Gastroesophageal sphincter (tissue), 3 donors: ENCODE results near the gene GRM7.

ENCODE experiments used
- EP300 ChIP-seq: sonication (generic); formaldehyde crosslinking; IDR thresholded peaks from one replicate; pipeline ENCODE4 v1.6.1; 2017; ENCODE audit warnings: antibody characterized with exemption, mild to moderate bottlenecking
- POLR2AphosphoS5 ChIP-seq: sonication (generic); formaldehyde crosslinking; IDR thresholded peaks from one replicate; pipeline ENCODE4 v1.6.1; 2017; ENCODE audit warnings: antibody characterized with exemption
- TF ChIP-seq, protein P1 (sequence below), 4 experiments: fragments of 200-600 bp in 2 of 4; fragments of 450-650 bp in 2 of 4; sonication (generic) in 1 of 4; IDR thresholded peaks; one replicate each; pipeline ENCODE4 v1.5.1; 2017 to 2019; ENCODE audit warnings: antibody characterized with exemption in 4 of 4, mild to moderate bottlenecking in 2 of 4, moderate library complexity in 2 of 4

DNA sequence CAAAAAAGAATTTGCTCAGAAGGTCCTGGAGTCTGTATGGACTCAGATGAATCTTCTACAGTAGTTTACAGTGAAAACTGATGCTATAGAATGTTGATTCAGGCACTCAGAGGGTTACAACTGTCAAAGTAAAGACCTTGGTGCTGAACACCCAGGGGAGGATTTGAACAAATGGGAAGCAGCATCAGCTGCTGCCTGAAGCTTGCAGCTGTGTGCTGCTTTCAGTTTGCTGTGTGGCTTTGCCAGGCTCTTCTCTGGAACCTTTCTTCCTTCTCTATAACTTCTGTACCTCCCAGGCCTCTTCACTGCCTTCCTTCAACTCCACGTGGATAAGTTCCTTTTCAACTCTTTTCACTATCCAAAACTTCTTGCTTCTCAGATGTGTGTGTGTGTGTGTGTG lies 214.2 kb downstream of the GRM7 start:
- TF ChIP-seq, protein P1, sequence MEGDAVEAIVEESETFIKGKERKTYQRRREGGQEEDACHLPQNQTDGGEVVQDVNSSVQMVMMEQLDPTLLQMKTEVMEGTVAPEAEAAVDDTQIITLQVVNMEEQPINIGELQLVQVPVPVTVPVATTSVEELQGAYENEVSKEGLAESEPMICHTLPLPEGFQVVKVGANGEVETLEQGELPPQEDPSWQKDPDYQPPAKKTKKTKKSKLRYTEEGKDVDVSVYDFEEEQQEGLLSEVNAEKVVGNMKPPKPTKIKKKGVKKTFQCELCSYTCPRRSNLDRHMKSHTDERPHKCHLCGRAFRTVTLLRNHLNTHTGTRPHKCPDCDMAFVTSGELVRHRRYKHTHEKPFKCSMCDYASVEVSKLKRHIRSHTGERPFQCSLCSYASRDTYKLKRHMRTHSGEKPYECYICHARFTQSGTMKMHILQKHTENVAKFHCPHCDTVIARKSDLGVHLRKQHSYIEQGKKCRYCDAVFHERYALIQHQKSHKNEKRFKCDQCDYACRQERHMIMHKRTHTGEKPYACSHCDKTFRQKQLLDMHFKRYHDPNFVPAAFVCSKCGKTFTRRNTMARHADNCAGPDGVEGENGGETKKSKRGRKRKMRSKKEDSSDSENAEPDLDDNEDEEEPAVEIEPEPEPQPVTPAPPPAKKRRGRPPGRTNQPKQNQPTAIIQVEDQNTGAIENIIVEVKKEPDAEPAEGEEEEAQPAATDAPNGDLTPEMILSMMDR (IDR thresholded peaks at IDR 0.05), result no peak
- TF ChIP-seq EP300 (no peak), POLR2AphosphoS5 (no peak)
